SH-SY5Y (cell line): ENCODE results near the gene FAM149A.
A peak's percentile ranks its signal among the peaks of the same experiment; 100 is the strongest.

ENCODE experiments used
- GATA2 ChIP-seq: IDR thresholded peaks from 2 replicates; pipeline ENCODE4 v1.6.1; 2011; ENCODE audit warnings: mild to moderate bottlenecking, low read depth, low read length
- GATA3 ChIP-seq: IDR thresholded peaks from 2 replicates; pipeline ENCODE4 v1.6.1; 2011; ENCODE audit warnings: low read depth, mild to moderate bottlenecking, low read length, moderate library complexity

The FAM149A gene

DNA sequence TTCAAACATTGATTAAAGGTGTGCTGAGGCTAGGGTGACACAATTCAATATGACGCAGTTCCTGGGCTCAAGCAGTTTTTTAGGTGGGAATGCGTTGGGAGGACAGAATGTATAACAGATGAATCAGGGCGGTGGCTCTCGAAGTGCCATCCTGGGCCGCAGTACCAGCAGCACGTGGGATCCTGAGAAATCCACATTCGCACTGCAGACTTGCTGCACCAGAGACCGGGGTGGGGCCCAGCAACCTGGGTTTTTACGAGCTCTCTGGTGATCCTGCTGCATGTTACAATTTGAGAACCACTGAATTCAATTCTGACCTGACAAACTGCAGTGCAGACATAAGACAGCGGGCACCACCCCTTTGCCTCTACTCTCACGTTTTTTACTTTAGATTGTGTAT is 30.4 kb downstream of the FAM149A start:
- TF ChIP-seq GATA2 (no peak), GATA3 (no peak)

DNA sequence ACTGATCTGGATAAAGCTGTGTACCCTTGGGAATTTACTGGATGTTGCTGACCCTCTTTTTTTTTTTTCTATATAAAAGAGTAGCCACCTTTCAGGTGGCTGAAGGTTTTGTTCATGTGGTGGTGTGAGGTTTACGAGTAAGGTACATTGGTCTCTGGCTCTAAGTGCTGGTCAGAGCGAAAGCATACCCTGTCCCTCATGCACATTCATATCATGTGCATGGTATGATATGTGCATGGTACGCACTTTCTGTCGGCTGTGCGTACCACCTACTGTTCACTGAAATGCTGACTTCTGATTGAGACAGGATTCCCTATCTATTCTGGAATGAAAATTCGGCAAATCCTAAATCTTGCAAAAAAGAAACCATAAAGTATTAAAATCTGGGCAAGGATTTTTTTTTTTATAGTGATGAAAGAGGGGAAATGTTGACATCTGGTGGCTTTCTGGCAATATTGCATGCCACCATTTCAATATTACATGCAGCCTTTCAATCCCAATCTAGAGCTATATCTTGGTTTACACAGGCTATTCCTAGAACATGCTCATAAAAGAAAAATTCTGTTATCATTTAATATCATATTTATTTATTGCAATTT is 32.8 kb downstream of the FAM149A start:
- TF ChIP-seq GATA2 (no peak), GATA3 (no peak)

DNA sequence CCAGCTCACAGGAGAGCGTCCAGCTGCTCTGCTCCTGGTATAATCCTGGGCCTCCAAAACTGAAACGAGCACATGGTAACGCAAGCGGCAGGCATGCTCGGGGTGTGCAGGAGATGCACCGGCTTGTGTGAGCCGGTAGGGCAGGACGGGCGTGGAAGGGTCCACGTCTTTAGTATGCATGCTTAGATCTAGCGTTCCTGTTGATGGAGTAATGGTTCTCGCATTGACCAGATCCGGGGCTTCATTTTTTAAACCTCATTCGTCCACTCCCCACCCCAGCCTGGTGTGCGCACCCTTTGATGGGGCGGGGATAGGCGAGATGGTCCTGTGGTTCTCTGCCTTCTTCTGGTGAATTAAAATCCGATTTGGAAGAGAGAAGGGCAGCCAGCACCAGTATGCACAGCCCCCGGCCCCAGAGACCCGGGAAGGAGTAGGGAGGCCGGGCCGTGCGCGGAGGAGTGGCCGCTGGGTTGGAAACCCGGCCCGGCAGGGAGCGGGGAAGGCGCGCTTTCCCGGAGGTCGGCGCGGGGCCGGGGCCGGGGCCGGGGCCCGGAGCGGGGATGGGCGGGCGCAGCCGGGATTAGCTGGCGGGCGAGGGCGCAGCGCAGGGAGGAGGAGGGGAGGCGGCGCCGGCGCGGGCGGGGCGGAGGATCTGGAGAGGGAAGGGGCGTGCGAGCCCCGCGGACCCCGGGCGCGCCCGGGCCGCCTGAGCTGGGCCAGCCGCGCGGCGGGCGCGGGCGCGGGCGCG is 39.9 kb downstream of the FAM149A start:
- TF ChIP-seq GATA2, result no peak
- no peak for TF ChIP-seq GATA3

DNA sequence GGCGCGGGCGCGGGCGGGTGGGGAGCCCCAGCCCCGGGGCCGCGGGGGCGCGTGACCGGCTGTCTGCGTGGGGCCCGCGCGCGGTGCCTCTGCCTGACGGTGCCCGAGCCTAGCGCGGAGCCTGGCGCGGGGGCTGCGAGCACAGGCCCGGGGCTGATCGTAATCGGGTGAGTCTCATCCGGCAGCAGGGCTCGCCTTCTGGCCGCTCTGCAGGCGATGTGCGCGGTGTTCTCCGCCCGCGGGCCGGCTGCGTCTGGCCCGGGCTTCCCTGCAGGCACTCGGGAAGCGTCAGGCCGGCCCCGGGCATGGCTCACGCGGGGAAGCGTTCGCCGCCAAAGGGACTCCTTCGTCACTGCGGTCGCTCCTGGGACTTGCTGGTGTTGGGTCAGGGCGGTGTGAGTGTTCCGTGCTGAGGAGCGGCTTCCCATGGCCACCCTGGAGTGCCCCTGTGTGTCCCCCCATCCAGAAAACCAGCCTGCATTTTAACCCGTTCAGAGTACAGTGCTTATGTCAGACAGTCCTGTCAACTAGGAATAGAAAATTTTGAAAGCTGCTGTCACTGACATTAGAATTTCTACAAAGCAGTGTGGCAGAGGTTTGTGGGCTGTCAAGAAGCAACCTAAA is 40.6 kb downstream of the FAM149A start:
- TF ChIP-seq GATA3 (no peak), GATA2 (peak; percentile 88)

DNA sequence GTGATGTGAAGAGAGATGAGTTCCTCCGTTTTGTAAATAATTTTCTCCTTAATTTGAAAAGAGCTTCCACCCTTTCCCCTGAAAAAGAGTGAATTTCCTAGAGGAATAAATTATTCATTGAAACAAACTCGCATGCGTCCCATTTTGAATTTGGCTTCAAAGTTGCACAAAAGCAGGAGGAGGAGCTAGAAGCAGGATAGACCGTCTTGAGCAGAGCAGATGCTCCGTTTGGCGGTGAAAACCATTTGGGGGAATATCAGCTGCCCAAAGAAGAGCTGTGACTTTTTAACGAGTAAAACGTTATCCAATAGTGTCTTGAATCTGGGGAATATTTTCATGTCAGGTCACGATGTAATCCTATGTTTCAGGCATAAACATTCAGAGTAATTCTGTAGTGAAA is 42.0 kb downstream of the FAM149A start:
- TF ChIP-seq GATA3, result no peak
- no peak for TF ChIP-seq GATA2

DNA sequence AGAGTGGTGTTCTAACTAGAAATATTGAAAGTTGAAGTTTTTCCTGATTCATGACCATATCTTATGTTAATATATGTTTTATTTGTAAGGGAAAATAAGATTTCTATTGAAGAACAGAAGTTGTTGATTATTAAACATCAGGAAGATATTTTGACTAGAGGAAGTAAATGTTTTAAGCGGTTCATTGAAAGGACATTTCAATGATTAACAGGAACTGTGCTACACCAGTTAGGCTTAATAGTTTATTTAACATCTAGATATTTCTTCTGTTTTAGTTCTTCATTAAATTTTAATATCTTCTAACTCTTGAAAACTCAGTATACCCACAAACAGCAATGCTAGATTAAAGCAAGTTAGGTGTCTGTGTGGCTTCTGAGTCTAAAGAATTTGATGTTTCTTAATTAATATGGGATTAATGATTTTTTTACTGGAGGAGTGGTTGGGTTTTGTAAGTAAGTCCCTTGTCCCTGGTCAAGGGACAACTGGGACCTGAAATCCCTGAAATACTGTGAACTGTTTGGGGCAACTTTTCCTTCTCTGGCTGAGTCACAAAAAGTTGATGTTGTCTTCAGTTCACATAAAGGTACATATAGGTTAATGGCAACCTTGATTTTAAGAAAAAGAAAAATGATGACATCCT is 44.0 kb downstream of the FAM149A start:
- TF ChIP-seq GATA3 (no peak), GATA2 (no peak)

DNA sequence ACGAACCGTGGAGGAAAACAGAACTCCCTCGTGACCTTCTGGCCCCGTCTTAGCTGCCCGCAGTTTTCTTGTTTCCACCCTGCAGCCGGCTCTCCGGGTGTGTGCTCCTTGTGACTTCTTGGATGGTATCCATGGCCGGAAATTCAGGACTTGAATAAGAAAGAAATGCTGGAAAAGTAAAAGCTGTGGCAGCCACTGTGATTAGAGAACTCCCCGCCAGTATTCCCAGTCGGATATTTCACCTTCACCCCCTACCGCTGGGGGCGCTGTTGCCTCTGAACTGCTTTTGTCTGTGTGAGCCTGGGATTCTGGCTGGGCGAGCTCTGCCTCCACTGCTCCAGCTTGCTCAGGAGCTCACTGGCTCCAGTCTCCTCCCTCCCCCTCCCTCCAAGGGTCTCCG is 45.4 kb downstream of the FAM149A start:
- no peak for TF ChIP-seq GATA2
- TF ChIP-seq GATA3, result no peak

DNA sequence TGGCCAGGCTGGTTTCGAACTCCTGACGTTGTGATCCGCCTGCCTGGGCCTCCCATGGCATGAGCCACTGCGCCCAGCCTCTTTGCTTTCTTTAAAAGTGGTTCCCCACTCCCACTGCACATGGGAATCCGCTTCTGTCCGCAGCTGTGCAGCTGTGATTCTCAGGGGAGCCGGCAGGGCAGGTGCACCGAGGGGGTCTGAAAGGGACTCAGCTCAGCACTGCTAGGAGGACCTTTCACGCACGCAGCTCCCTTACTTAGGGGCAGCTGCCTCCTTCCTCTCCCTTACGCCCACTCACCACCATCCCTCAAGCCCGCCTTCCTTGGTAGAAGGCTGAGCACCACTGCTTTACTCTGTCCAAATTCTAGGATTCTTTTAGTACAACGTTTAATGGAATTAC is 46.4 kb downstream of the FAM149A start:
- TF ChIP-seq GATA3, result no peak
- TF ChIP-seq GATA2, result no peak

DNA sequence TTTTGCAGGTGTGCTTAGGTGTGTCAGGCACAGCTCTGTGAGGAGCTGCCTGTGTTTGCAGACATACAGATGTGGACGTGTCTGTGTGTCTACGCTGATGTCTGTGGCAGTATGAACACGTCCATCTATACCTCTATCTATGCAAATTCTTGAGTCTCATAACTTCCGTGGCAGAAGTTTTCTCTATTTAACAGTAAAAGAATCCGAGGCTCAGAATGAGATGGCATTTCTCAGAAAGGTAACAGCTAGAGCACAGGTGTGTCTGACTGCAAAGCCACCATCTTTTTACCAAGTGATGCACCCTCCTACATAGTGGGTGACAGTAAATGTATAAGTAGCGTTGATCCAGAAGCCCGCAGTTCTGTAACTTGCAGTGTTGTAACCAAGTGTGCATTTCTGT is 47.0 kb downstream of the FAM149A start:
- no peak for TF ChIP-seq GATA3
- TF ChIP-seq GATA2, result no peak

DNA sequence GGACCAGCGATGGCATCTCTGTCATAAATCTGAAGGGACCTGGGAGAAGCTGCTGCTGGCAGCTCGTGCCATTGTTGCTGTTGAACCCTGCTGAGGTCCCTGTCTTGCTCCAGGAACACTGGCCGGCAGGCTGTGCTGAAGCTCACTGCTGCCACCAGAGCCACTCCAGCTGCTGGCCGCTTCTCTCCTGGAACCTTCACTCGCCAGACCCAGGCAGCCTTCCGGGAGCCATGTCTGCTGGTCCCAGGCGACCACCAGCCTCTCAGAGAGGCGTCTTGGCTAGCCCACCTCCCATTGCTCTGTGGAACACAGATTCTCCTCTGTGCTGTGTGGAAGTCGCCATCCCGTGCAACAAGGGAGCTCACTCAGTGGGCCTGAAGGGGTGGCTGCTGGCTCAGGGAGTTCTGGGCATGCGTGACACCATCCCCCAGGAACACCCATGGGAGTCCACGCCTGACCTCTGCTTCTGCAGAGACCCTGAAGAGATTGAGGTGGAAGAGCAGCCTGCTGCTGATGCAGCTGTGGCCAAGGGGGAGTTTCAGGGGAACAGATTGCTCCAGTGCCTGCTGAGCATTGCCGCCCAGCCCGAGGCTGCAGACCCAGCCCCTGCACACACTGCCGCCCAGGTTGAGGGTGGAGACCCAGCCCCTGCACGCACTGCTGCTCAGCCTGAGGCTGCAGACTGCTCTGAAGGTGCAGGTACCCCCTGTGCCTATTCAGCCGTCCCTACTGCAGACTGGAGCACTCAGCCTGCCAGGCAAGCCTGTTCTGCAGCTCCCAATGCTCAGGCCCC is 53.7 kb downstream of the FAM149A start:
- TF ChIP-seq GATA3 (no peak), GATA2 (no peak)

DNA sequence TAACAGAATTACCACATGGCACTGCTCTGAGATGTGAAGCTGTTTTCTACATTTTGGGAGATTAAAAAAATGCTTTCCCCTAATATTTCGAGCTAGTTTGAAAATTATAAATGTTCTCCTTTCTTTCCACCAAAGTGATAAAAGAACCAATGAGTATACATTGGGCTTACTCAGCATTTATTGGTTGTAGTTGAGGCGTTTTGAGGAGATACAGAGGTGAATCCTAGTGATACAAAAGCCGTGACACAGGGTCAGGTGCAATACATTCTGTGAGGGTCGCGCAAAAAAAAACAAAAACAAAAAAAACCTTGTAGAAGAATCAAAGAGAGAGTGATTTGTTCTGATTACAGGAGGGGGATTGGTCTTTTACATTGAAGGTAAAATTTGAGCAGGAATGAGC is 54.5 kb downstream of the FAM149A start:
- TF ChIP-seq GATA3 (no peak), GATA2 (no peak)

DNA sequence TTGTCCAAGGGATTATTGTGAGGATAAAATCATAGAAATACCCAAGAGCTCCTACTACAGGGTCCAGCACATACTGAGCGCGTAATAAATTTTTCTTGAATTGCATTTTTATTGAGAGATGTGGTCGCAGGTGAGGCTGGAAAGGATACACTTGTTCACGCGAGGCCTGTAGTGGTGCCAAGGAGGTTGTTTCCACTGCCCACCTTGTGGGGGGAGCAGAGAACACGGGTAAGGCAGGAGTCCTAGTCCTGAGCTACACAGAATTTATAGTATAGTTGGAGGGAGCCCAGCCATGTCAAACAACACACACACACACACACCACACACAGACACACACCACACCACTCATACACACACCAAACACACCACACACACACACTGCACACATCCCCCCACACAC is 55.1 kb downstream of the FAM149A start:
- TF ChIP-seq GATA3 (no peak), GATA2 (no peak)

DNA sequence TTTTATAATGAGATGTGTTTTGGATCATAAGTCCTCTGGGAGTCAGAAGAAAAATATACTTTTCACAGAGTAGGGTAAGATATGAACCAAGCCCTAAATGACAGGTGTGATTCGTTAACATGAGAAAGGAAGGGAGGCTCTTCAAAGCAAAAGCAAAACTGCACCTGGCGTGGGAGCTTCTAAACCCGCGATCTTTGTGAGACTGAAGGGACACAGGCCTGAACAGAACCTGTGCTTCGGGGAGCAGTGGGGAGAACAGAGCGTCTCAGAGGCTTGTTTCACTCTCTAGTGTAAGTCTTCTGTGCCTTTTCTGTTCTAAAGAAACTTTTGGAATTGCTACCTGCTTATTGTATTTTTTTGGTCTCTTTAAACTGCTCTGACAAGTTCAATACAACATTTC is 56.6 kb downstream of the FAM149A start:
- TF ChIP-seq GATA3 (no peak), GATA2 (no peak)
